IMR-90 (cell line): ENCODE measurements around the gene N4BP2. TPM values are rescaled to one million over a fixed set of nuclear protein-coding genes. Genes with fewer than 3 reads are reported as not detected.

Source experiments
- ATAC-seq: fragments of 200-7000 bp; cut with Tn5 transposase; 2 replicates; pipeline ENCODE4 v1.9.1; 2020; ENCODE audit warnings: low read depth, mild to moderate bottlenecking, moderate library complexity
- BruUV-seq: library from RNA; stranded (reverse); fragments of 400-500 nt; replicated peaks from 2 replicates; lab custom pipeline; 2021; lab: Mats Ljungman, UMichigan
- CTCF ChIA-PET: fragments of 300-600 bp; formaldehyde crosslinking; extraction: SDS; loops from one replicate; lab custom pipeline; 2021; ENCODE audit warnings: antibody characterized with exemption; lab: Yijun Ruan, JAX
- POLR2A ChIA-PET: fragments of 300-600 bp; sonication (Branson Sonifier 250); formaldehyde crosslinking; loops from one replicate; lab custom pipeline; 2022; ENCODE audit warnings: antibody characterized with exemption; ENCODE audit not compliant: unreplicated experiment; lab: Charles Lee
- DNase-seq: peaks from one replicate; pipeline ENCODE4 v3.0.0; 2013
- H2AFZ ChIP-seq: replicated peaks from 2 replicates; pipeline ENCODE3; 2013; ENCODE audit warnings: low read length, mild to moderate bottlenecking; ENCODE audit not compliant: poor library complexity
- H2AK5ac ChIP-seq: 2 replicates; pipeline ENCODE4 v1.6.1; 2013; ENCODE audit warnings: low read depth, low read length, inconsistent platforms
- H2AK9ac ChIP-seq: replicated peaks from 2 replicates; pipeline ENCODE3; 2013; ENCODE audit warnings: mild to moderate bottlenecking, low read depth, low read length, moderate library complexity; ENCODE audit not compliant: poor library complexity
- H2BK120ac ChIP-seq: 2 replicates; pipeline ENCODE4 v1.6.1; 2013; ENCODE audit warnings: low read depth, low read length, inconsistent platforms
- H2BK15ac ChIP-seq: 3 replicates; pipeline ENCODE4 v1.6.1; 2013; ENCODE audit warnings: low read depth, low read length, inconsistent platforms
- H2BK20ac ChIP-seq: 2 replicates; pipeline ENCODE4 v1.6.1; 2013; ENCODE audit warnings: low read depth, mild to moderate bottlenecking, inconsistent platforms, low read length, moderate library complexity
- H2BK5ac ChIP-seq: 2 replicates; pipeline ENCODE4 v1.6.1; 2013; ENCODE audit warnings: mild to moderate bottlenecking, low read depth, low read length, inconsistent platforms; ENCODE audit not compliant: poor library complexity, severe bottlenecking
- H3K14ac ChIP-seq: replicated peaks from 2 replicates; pipeline ENCODE4 v1.6.1; 2013; ENCODE audit warnings: low read depth, low read length, inconsistent platforms
- H3K18ac ChIP-seq: 2 replicates; pipeline ENCODE4 v1.6.1; 2013; ENCODE audit warnings: low read depth, low read length, control low read depth
- H3K23ac ChIP-seq: 2 replicates; pipeline ENCODE4 v1.6.1; 2013; ENCODE audit warnings: low read depth, low read length, inconsistent platforms
- H3K27ac ChIP-seq: 2 replicates; pipeline ENCODE4 v1.5.1; 2013; ENCODE audit warnings: mild to moderate bottlenecking, control low read depth, low read length; ENCODE audit not compliant: insufficient read depth
- H3K27me3 ChIP-seq: 2 replicates; pipeline ENCODE4 v1.6.1; 2013; ENCODE audit warnings: low read length; ENCODE audit not compliant: control insufficient read depth, insufficient read depth
- H3K36me3 ChIP-seq: 2 replicates; pipeline ENCODE4 v1.6.1; 2013; ENCODE audit warnings: low read length, mixed read lengths; ENCODE audit not compliant: control insufficient read depth, insufficient read depth
- H3K4ac ChIP-seq: 2 replicates; pipeline ENCODE4 v1.6.1; 2013; ENCODE audit warnings: low read depth, low read length, inconsistent platforms
- H3K4me1 ChIP-seq: 2 replicates; pipeline ENCODE4 v1.6.1; 2013; ENCODE audit warnings: low read length, mixed read lengths; ENCODE audit not compliant: control insufficient read depth, insufficient read depth
- H3K4me2 ChIP-seq: 2 replicates; pipeline ENCODE4 v1.6.1; 2013; ENCODE audit warnings: low read depth, mild to moderate bottlenecking, control low read depth, low read length, moderate library complexity
- H3K4me3 ChIP-seq: 2 replicates; pipeline ENCODE4 v1.5.1; 2013; ENCODE audit warnings: low read depth, mild to moderate bottlenecking, control low read depth, low read length, moderate library complexity; ENCODE audit not compliant: insufficient read depth
- H3K56ac ChIP-seq: 2 replicates; pipeline ENCODE4 v1.6.1; 2013; ENCODE audit warnings: low read length, inconsistent platforms; ENCODE audit not compliant: insufficient read depth; ENCODE audit errors: extremely low read depth
- H3K79me1 ChIP-seq, 2 experiments: 2 replicates each; pipeline ENCODE4 v1.6.1; 2013; ENCODE audit warnings: low read length in 2 of 2, inconsistent platforms in 1 of 2, low read depth in 1 of 2
- H3K9ac ChIP-seq: 2 replicates; pipeline ENCODE4 v1.6.1; 2013; ENCODE audit warnings: low read depth, low read length, control low read depth
- H3K9me1 ChIP-seq: 2 replicates; pipeline ENCODE4 v1.6.1; 2013; ENCODE audit warnings: low read length, inconsistent platforms; ENCODE audit not compliant: insufficient read depth
- H3K9me3 ChIP-seq: 2 replicates; pipeline ENCODE4 v1.6.1; 2013; ENCODE audit warnings: low read length; ENCODE audit not compliant: control insufficient read depth, insufficient read depth
- H4K20me1 ChIP-seq: 2 replicates; pipeline ENCODE4 v1.6.1; 2013; ENCODE audit warnings: low read length, inconsistent platforms; ENCODE audit not compliant: insufficient read depth
- H4K5ac ChIP-seq: 2 replicates; pipeline ENCODE4 v1.6.1; 2013; ENCODE audit warnings: mild to moderate bottlenecking, low read depth, low read length, control low read depth
- H4K8ac ChIP-seq, 2 experiments: 2 replicates each; pipeline ENCODE4 v1.6.1; 2013; ENCODE audit warnings: low read depth in 2 of 2, low read length in 2 of 2, control low read depth in 1 of 2, inconsistent platforms in 1 of 2
- H4K91ac ChIP-seq: 2 replicates; pipeline ENCODE4 v1.6.1; 2013; ENCODE audit warnings: low read depth, low read length, inconsistent platforms; ENCODE audit not compliant: insufficient read depth
- BHLHE40 ChIP-seq: fragments of 150-350 bp; IDR thresholded peaks from 2 replicates; pipeline ENCODE4 v1.6.1; 2016; ENCODE audit warnings: mild to moderate bottlenecking, low read depth, low read length
- CHD1 ChIP-seq: IDR thresholded peaks from 2 replicates; pipeline ENCODE4 v1.6.1; 2012; ENCODE audit warnings: low read depth, low read length, improper control_type of control experiment
- CTCF ChIP-seq: conservative IDR thresholded peaks from 2 replicates; pipeline ENCODE4 v1.5.1; 2012; ENCODE audit warnings: mild to moderate bottlenecking, low read depth, low read length, improper control_type of control experiment
- ELK1 ChIP-seq: fragments of 150-350 bp; IDR thresholded peaks from 2 replicates; pipeline ENCODE4 v1.6.1; 2016; ENCODE audit warnings: low read depth, mild to moderate bottlenecking, low read length, moderate library complexity, borderline replicate concordance
- MAFK ChIP-seq: IDR thresholded peaks from 2 replicates; pipeline ENCODE4 v1.6.1; 2012; ENCODE audit warnings: low read depth, low read length, improper control_type of control experiment
- MAZ ChIP-seq: IDR thresholded peaks from 2 replicates; pipeline ENCODE4 v1.6.1; 2012; ENCODE audit warnings: low read depth, mild to moderate bottlenecking, low read length, improper control_type of control experiment, moderate library complexity, borderline replicate concordance
- MXI1 ChIP-seq: IDR thresholded peaks from 2 replicates; pipeline ENCODE4 v1.6.1; 2012; ENCODE audit warnings: low read depth, mild to moderate bottlenecking, low read length, moderate library complexity, borderline replicate concordance
- NFE2L2 ChIP-seq: fragments of 150-350 bp; IDR thresholded peaks from 2 replicates; pipeline ENCODE4 v1.6.1; 2016; ENCODE audit warnings: low read depth, mild to moderate bottlenecking, low read length
- RFX5 ChIP-seq: IDR thresholded peaks from 2 replicates; pipeline ENCODE4 v1.8.0; 2012; ENCODE audit warnings: low read depth, mild to moderate bottlenecking, low read length, moderate library complexity
- SMC3 ChIP-seq: fragments of 150-350 bp; IDR thresholded peaks from 2 replicates; pipeline ENCODE4 v1.6.1; 2016; ENCODE audit warnings: low read depth, mild to moderate bottlenecking, antibody characterized with exemption, low read length, moderate library complexity
- USF2 ChIP-seq: fragments of 150-350 bp; IDR thresholded peaks from 2 replicates; pipeline ENCODE4 v1.6.1; 2017; ENCODE audit warnings: mild to moderate bottlenecking, antibody characterized with exemption, low read length, low read depth
- WGBS, 2 experiments: methylation state at CpG; one replicate each; pipeline versions ENCODE4 v1.1.5 to v1.1.7; 2013; ENCODE audit warnings: missing lambda C conversion rate in 2 of 2; ENCODE audit not compliant: insufficient read length in 1 of 2; ENCODE audit errors: extremely low coverage in 2 of 2; 5-methylcytosine and 5-hydroxymethylcytosine counted together
- dilution Hi-C: fragments of 300-500 bp; cut with HindIII; formaldehyde crosslinking; loops from one replicate; pipeline ENCODE4 v1.14.3; 2018; ENCODE audit warnings: low sequenced_read_pairs; ENCODE audit not compliant: unreplicated experiment
- in situ Hi-C: fragments of 300-500 bp; cut with MboI; formaldehyde crosslinking; loops from 3 replicates; pipeline ENCODE4 v1.14.3; 2019; ENCODE audit warnings: low sequenced_read_pairs, inconsistent platforms, mixed read lengths
- intact Hi-C: fragments of 100-400 bp; cut with micrococcal nuclease; formaldehyde crosslinking; loops from 2 replicates; pipeline ENCODE4 v1.10.0; 2022
- polyA plus RNA-seq, 3 experiments: library from polyadenylated mRNA; depleted of rRNA; stranded (reverse); fragments of >200 nt; gene quantifications; 2 replicates each; pipeline ENCODE4 v1.2.3, GENCODE V29; 2012; ENCODE audit warnings: low replicate concordance in 1 of 3
- total RNA-seq: library from RNA; depleted of rRNA; stranded (reverse); fragments of >200 nt; gene quantifications from 2 replicates; pipeline ENCODE4 v1.2.3, GENCODE V29; 2012

N4BP2 gene
- total and polyA plus RNA-seq, 2 of the 4 experiments (the other 2 are of a cell fraction): 0.84 to 2.2 TPM

GRCh38 chr4:40070387-40070786 lies 13.7 kb downstream of the N4BP2 start:
- Histone ChIP-seq H3K23ac (no peak overlapping the region), H2AK9ac (no peak overlapping the region), H3K18ac (no peak overlapping the region), H4K5ac (no peak overlapping the region), H3K27ac (no peak overlapping the region), H2BK5ac (no peak overlapping the region), H2AFZ (no peak overlapping the region), H3K27me3 (no peaks in the 10 kb centered on the region), H3K4me2 (no peak overlapping the region), H4K91ac (no peak overlapping the region), H3K56ac (no peak overlapping the region), H3K36me3 (no peaks in the 10 kb centered on the region), H3K14ac (no peak overlapping the region), H3K9me1 (no peaks in the 10 kb centered on the region), H3K9me3 (no peaks in the 10 kb centered on the region), H3K4me3 (no peak overlapping the region), H4K8ac (no peak overlapping the region), H3K79me1 (no peaks in the 10 kb centered on the region), H2AK5ac (no peak overlapping the region), H3K9ac (no peak overlapping the region), H3K4ac (no peak overlapping the region), H2BK20ac (no peak overlapping the region), H2BK120ac (no peak overlapping the region), H2BK15ac (no peak overlapping the region), H4K20me1 (no peaks in the 10 kb centered on the region), H3K4me1 (no peaks in the 10 kb centered on the region)
- no CpG with 5 or more reads among the region's 1 CpG for WGBS, 2 experiments
- no peak for TF ChIP-seq SMC3
- TF ChIP-seq BHLHE40: no peak
- TF ChIP-seq NFE2L2: no peak
- TF ChIP-seq MXI1: no peak
- TF ChIP-seq MAFK: no peak
- no peak for TF ChIP-seq MAZ
- no peak for TF ChIP-seq ELK1
- TF ChIP-seq RFX5: no peak
- TF ChIP-seq CTCF: no peak
- TF ChIP-seq CHD1: no peak
- TF ChIP-seq USF2: no peak
- in situ Hi-C loops: loop anchor here (25.0 kb wide), 1 partner anchor 242 kb away; no protein-coding TSS in a partner anchor
- dilution Hi-C loops: no loop called here
- ATAC-seq: no peak
- DNase-seq: no peak
- intact Hi-C loops: no loop called here
- BruUV-seq: no TSS peak
- CTCF ChIA-PET: no interaction called here
- POLR2A ChIA-PET: no interaction called here
